IMR-90 (cell line): ENCODE measurements around the gene DERA.

Source experiments
- CTCF ChIP-seq: conservative IDR thresholded peaks from 2 replicates; pipeline ENCODE4 v1.5.1; 2012; ENCODE audit warnings: mild to moderate bottlenecking, low read depth, low read length, improper control_type of control experiment
- TF ChIP-seq, protein P1 (sequence below): fragments of 150-350 bp; IDR thresholded peaks from 2 replicates; pipeline ENCODE4 v1.6.1; 2017; ENCODE audit warnings: mild to moderate bottlenecking, antibody characterized with exemption, low read length, low read depth

DNA sequence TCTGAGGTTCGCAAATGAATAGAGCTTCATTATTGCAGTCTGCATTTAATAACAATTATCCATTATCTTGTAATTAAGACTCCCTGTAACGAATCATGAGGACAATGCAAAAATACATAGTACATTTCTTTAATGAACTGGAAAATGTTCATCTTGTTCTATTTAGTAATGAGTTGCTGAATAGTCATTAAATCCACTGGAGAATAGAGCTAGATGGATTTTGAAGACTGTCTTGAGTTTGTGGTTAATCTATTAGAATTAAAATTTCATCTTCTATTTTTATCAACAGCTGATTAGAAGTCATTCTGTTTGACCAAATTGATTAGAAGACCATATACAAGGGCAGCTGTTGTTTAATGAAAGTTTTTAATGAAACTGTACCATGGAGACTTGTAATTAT is 107.2 kb downstream of the DERA start:
- TF ChIP-seq, protein P1, sequence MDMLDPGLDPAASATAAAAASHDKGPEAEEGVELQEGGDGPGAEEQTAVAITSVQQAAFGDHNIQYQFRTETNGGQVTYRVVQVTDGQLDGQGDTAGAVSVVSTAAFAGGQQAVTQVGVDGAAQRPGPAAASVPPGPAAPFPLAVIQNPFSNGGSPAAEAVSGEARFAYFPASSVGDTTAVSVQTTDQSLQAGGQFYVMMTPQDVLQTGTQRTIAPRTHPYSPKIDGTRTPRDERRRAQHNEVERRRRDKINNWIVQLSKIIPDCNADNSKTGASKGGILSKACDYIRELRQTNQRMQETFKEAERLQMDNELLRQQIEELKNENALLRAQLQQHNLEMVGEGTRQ: no peak
- no peak for TF ChIP-seq CTCF
